Measurements from ENCODE around the gene CHRNB1. TPM values are rescaled to one million over a fixed set of nuclear protein-coding genes. Genes with fewer than 3 reads are reported as not detected.

CHRNB1 gene
- total RNA-seq, 1 donor from 2014 or later, result 9.7 TPM

DNA sequence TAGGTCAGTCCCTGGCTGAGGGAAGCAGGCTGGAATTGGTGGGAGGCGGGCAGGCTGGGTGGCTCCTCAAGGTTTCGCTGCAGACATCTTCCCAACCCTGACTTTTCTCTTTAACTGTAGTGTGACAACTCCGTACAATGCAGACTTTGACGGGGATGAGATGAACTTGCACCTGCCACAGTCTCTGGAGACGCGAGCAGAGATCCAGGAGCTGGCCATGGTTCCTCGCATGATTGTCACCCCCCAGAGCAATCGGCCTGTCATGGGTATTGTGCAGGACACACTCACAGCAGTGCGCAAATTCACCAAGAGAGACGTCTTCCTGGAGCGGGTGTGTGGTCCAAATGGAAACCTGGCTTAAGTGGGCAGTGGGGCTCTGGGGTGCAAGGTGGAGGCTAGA lies 54.3 kb downstream of the CHRNB1 start:
- H3K4me3 ChIP-seq (ENCODE audit: low read depth, low read length), result no peak overlapping the region
- H3K27me3 ChIP-seq (ENCODE audit: control insufficient read depth, insufficient read depth, low read length), result no peaks in the 10 kb centered on the region
- peak; percentile 70 for FAIRE-seq
- peaks cover 63% of the 10 kb centered on the region for H3K36me3 ChIP-seq (ENCODE audit: control insufficient read depth, insufficient read depth, low read length)
- TF ChIP-seq, protein P1, sequence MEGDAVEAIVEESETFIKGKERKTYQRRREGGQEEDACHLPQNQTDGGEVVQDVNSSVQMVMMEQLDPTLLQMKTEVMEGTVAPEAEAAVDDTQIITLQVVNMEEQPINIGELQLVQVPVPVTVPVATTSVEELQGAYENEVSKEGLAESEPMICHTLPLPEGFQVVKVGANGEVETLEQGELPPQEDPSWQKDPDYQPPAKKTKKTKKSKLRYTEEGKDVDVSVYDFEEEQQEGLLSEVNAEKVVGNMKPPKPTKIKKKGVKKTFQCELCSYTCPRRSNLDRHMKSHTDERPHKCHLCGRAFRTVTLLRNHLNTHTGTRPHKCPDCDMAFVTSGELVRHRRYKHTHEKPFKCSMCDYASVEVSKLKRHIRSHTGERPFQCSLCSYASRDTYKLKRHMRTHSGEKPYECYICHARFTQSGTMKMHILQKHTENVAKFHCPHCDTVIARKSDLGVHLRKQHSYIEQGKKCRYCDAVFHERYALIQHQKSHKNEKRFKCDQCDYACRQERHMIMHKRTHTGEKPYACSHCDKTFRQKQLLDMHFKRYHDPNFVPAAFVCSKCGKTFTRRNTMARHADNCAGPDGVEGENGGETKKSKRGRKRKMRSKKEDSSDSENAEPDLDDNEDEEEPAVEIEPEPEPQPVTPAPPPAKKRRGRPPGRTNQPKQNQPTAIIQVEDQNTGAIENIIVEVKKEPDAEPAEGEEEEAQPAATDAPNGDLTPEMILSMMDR (IDR thresholded peaks at IDR 0.05; ENCODE audit: insufficient read depth, low read length, severe bottlenecking), result no peak
- DNase-seq (ENCODE audit: low read depth), result no peak

DNA sequence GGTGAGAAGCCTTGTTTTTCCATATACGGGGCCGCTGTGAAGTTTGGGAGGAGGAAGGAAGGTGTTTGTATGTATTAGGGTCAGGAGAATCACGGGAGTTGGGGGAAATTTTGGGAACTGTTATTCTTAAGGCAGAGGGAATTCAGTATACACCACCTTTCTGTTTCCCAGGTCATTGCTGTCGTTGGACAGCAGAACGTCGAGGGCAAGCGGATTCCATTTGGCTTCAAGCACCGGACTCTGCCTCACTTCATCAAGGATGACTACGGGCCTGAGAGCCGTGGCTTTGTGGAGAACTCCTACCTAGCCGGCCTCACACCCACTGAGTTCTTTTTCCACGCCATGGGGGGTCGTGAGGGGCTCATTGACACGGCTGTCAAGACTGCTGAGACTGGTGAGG lies 56.9 kb downstream of the CHRNB1 start:
- TF ChIP-seq, protein P1 (IDR thresholded peaks at IDR 0.05; ENCODE audit: insufficient read depth, low read length, severe bottlenecking), result no peak
- Histone ChIP-seq H3K27me3 (ENCODE audit: control insufficient read depth, insufficient read depth, low read length) (no peaks in the 10 kb centered on the region), H3K4me3 (ENCODE audit: low read depth, low read length) (no peak overlapping the region), H3K36me3 (ENCODE audit: control insufficient read depth, insufficient read depth, low read length) (peaks cover 57% of the 10 kb centered on the region)
- DNase-seq (ENCODE audit: low read depth) (no peak), FAIRE-seq (no peak)

DNA sequence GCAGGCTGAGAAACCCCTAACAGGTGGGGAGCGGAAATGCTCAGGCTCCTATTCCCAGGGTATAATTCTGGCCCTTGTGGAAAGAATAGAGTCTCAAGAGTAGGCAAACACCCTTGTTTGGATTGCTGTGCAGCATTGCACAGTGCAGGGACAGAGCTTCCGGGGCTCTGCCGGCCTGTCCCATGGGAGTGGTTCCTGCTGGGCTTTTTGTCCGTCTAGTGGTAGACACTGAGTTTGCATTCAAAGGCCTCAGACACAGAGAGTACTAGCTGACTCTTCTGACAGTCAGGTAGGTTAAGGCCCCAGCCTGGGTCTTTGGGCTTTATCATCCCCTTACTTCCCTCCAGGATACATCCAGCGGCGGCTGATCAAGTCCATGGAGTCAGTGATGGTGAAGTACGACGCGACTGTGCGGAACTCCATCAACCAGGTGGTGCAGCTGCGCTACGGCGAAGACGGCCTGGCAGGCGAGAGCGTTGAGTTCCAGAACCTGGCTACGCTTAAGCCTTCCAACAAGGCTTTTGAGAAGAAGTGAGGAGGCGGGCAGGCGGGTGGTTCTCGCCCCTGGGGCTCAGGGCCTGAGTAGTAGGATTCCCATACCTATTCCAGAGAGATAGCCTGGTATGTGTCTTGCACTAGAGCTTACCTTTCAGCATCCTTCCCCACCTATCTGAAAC lies 57.4 kb downstream of the CHRNB1 start:
- H3K27me3 ChIP-seq (ENCODE audit: control insufficient read depth, insufficient read depth, low read length), result no peaks in the 10 kb centered on the region
- TF ChIP-seq, protein P1 (IDR thresholded peaks at IDR 0.05; ENCODE audit: insufficient read depth, low read length, severe bottlenecking), result no peak
- H3K4me3 ChIP-seq (ENCODE audit: low read depth, low read length), result no peak overlapping the region
- no peak for FAIRE-seq
- no peak for DNase-seq (ENCODE audit: low read depth)
- H3K36me3 ChIP-seq (ENCODE audit: control insufficient read depth, insufficient read depth, low read length), result peaks cover 54% of the 10 kb centered on the region

DNA sequence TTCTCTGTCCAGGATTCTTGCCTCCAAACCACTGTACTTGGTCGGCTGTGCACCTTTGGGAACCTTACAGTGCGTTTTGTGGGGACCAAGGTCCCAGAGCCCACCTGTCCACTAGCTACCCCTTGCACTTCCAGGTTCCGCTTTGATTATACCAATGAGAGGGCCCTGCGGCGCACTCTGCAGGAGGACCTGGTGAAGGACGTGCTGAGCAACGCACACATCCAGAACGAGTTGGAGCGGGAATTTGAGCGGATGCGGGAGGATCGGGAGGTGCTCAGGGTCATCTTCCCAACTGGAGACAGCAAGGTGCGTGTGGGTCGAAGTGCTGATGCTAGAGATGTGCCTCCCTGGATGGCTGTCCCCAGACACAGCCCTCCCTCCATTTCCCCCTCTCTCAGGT lies 58.1 kb downstream of the CHRNB1 start:
- Histone ChIP-seq H3K36me3 (ENCODE audit: control insufficient read depth, insufficient read depth, low read length) (peaks cover 49% of the 10 kb centered on the region), H3K27me3 (ENCODE audit: control insufficient read depth, insufficient read depth, low read length) (no peaks in the 10 kb centered on the region), H3K4me3 (ENCODE audit: low read depth, low read length) (no peak overlapping the region)
- FAIRE-seq, result no peak
- no peak for DNase-seq (ENCODE audit: low read depth)
- TF ChIP-seq, protein P1 (IDR thresholded peaks at IDR 0.05; ENCODE audit: insufficient read depth, low read length, severe bottlenecking), result peak; percentile 13

DNA sequence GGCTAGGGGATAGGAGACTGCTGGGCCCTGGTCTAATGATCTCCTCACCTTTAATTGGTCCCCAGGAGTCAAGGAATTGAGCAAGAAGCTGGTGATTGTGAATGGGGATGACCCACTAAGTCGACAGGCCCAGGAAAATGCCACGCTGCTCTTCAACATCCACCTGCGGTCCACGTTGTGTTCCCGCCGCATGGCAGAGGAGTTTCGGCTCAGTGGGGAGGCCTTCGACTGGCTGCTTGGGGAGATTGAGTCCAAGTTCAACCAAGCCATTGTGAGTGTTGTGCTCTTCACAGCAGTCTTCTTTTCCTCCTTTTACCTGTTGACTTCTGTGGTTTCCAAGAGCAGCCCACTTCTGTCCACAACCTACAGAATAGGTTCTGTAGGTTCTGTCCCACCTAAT lies 58.7 kb downstream of the CHRNB1 start:
- Histone ChIP-seq H3K4me3 (ENCODE audit: low read depth, low read length) (no peak overlapping the region), H3K27me3 (ENCODE audit: control insufficient read depth, insufficient read depth, low read length) (no peaks in the 10 kb centered on the region), H3K36me3 (ENCODE audit: control insufficient read depth, insufficient read depth, low read length) (peaks cover 49% of the 10 kb centered on the region)
- FAIRE-seq (peak; percentile 58), DNase-seq (ENCODE audit: low read depth) (no peak)
- TF ChIP-seq, protein P1 (IDR thresholded peaks at IDR 0.05; ENCODE audit: insufficient read depth, low read length, severe bottlenecking), result no peak

Other genes with a start within 250 kb of the CHRNB1 start
- gene DLG4, start 225.2 kb upstream of the CHRNB1 start, total RNA-seq, result 1.8 and 1.9 TPM in 2 replicates
- 216 and 277 TPM in 2 replicates for gene ACADVL, start 225.1 kb upstream of the CHRNB1 start, total RNA-seq
- gene DVL2, start 210.5 kb upstream of the CHRNB1 start, total RNA-seq, result 52.1 and 55.3 TPM in 2 replicates
- 27.4 and 34.9 TPM in 2 replicates for gene PHF23, start 205.6 kb upstream of the CHRNB1 start, total RNA-seq
- gene GABARAP, start 202.6 kb upstream of the CHRNB1 start, total RNA-seq, result 50.8 and 64.3 TPM in 2 replicates
- gene CTDNEP1, start 193.3 kb upstream of the CHRNB1 start, total RNA-seq, result 17.6 and 25.3 TPM in 2 replicates
- 16.5 and 20.0 TPM in 2 replicates for gene ELP5, start 192.8 kb upstream of the CHRNB1 start, total RNA-seq
- gene CLDN7, start 182.6 kb upstream of the CHRNB1 start, total RNA-seq, result 546 and 850 TPM in 2 replicates
- gene SLC2A4, start 163.3 kb upstream of the CHRNB1 start, total RNA-seq, result under 0.01 and 0.13 TPM in 2 replicates
- 0.26 and 1.0 TPM in 2 replicates for gene YBX2, start 150.4 kb upstream of the CHRNB1 start, total RNA-seq
- 653 and 709 TPM in 2 replicates for gene EIF5A, start 137.4 kb upstream of the CHRNB1 start, total RNA-seq
- gene GPS2, start 129.7 kb upstream of the CHRNB1 start, total RNA-seq, result 22.4 and 35.7 TPM in 2 replicates
- 14.7 and 17.7 TPM in 2 replicates for gene NEURL4, start 115.7 kb upstream of the CHRNB1 start, total RNA-seq
- gene ACAP1, start 108.5 kb upstream of the CHRNB1 start, total RNA-seq, result 0.26 and 4.2 TPM in 2 replicates
- gene KCTD11, start 92.9 kb upstream of the CHRNB1 start, total RNA-seq, result 24.2 and 26.6 TPM in 2 replicates
- gene TMEM95, start 89.9 kb upstream of the CHRNB1 start, total RNA-seq, result not detected in 2 replicates
- gene TNK1, start 64.0 kb upstream of the CHRNB1 start, total RNA-seq, result 7.4 and 11.8 TPM in 2 replicates
- gene PLSCR3, start 50.5 kb upstream of the CHRNB1 start, total RNA-seq, result 9.0 and 13.2 TPM in 2 replicates
- 40.3 and 67.7 TPM in 2 replicates for gene TMEM256, start 41.0 kb upstream of the CHRNB1 start, total RNA-seq
- 0.79 and 1.2 TPM in 2 replicates for gene NLGN2, start 37.2 kb upstream of the CHRNB1 start, total RNA-seq
- gene SPEM1, start 24.7 kb upstream of the CHRNB1 start, total RNA-seq, result 0.13 TPM in 1 of 2 replicates, not detected in the other
- gene SPEM2, start 19.4 kb upstream of the CHRNB1 start, total RNA-seq, result not detected in 2 replicates
- gene SPEM3, start 16.2 kb upstream of the CHRNB1 start, total RNA-seq, result not detected in 2 replicates
- gene TMEM102, start 9.6 kb upstream of the CHRNB1 start, total RNA-seq, result 7.3 and 12.6 TPM in 2 replicates
- gene FGF11, start 5.5 kb upstream of the CHRNB1 start, total RNA-seq, result 12.4 and 28.3 TPM in 2 replicates
- gene ZBTB4, start 34.6 kb downstream of the CHRNB1 start, total RNA-seq, result 8.7 and 9.2 TPM in 2 replicates
- not detected in 2 replicates for gene SLC35G6, start 36.4 kb downstream of the CHRNB1 start, total RNA-seq
- 38.4 and 79.6 TPM in 2 replicates for gene POLR2A, start 39.3 kb downstream of the CHRNB1 start, total RNA-seq
- gene TNFSF12, start 104.0 kb downstream of the CHRNB1 start, total RNA-seq, result 0.53 and 1.0 TPM in 2 replicates
- gene TNFSF13, start 113.7 kb downstream of the CHRNB1 start, total RNA-seq, result 2.6 and 3.7 TPM in 2 replicates
- 94.7 and 129 TPM in 2 replicates for gene SENP3, start 116.9 kb downstream of the CHRNB1 start, total RNA-seq
- 11.3 and 16.4 TPM in 2 replicates for gene CD68, start 134.6 kb downstream of the CHRNB1 start, total RNA-seq
- gene MPDU1, start 138.8 kb downstream of the CHRNB1 start, total RNA-seq, result 54.7 and 56.3 TPM in 2 replicates
- 23.4 and 41.7 TPM in 2 replicates for gene SOX15, start 145.0 kb downstream of the CHRNB1 start, total RNA-seq
- gene FXR2, start 169.8 kb downstream of the CHRNB1 start, total RNA-seq, result 42.1 and 43.2 TPM in 2 replicates
- 23.9 and 38.7 TPM in 2 replicates for gene SAT2, start 182.8 kb downstream of the CHRNB1 start, total RNA-seq
- gene SHBG, start 185.1 kb downstream of the CHRNB1 start, total RNA-seq, result 0.38 TPM in 1 of 2 replicates, not detected in the other
- not detected in 2 replicates for gene ATP1B2, start 205.9 kb downstream of the CHRNB1 start, total RNA-seq
- gene TP53, start 242.4 kb downstream of the CHRNB1 start, total RNA-seq, result 9.2 and 15.1 TPM in 2 replicates
- gene WRAP53, start 243.4 kb downstream of the CHRNB1 start, total RNA-seq, result 3.5 and 4.2 TPM in 2 replicates

All from bronchial epithelial cell (primary cell).